GM12891 (cell line): Measurements from ENCODE around the gene BAIAP2.

Experiments used
- POLR2A ChIP-seq: IDR thresholded peaks from 2 replicates; pipeline ENCODE4 v1.6.1; 2011; ENCODE audit warnings: low read depth, low read length, control low read depth
- TAF1 ChIP-seq: IDR thresholded peaks from 2 replicates; pipeline ENCODE4 v1.6.1; 2011; ENCODE audit warnings: low read depth, low read length, control low read depth

DNA sequence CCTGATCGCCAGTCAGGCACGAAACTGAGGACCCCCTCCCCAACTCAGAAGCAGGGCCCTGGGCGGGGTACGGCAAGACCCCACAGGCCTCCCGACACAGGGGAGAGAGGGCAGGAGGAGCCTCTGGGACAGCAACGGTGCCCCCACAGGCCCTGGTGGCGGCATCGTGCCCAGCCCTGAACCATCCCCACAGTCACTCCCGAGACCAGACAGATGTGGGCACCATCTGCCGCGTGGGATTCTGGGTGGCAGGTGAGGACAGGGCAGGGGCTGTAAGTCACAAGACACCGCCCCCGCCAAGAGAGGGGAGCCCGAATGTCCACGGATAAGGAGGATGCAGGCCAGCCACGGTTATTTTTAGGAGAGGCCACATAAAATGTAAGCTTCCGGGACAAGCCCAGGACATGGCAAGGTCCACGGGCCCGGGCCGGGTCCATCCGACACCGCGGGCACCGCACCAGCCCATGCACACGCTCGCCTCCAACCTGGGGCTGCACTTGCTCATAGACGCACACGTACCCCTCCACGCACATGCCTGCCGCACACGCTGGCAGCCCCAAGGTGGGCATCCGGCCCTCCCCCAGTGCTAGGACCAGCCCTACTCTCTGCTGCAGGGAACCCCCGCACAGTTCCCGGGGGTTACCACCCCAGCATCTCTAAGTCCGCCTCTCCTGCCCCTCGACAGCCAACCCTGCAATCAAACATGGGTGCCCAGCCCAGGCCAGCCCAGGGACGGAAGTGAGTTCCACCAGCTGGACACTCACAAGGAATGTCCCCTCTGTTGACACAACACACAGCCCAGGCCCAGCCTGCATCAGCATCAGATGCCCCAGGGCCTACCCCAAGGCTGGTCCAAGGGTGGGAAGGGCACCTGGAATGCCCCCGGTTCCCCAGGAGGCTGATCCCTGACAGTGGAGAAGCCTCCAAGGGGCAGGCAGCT is 122.2 kb downstream of the BAIAP2 start:
- no peak for TF ChIP-seq POLR2A
- TF ChIP-seq TAF1 = no peak
